Glutamatergic neuron (in vitro differentiated cells): ENCODE results near the gene MED12. TPM values are rescaled to one million over a fixed set of nuclear protein-coding genes. Genes with fewer than 3 reads are reported as not detected.

Experiments
- DNase-seq: peaks from one replicate; pipeline ENCODE4 v3.0.0; 2022
- H3K27ac Mint-ChIP-seq: one replicate; pipeline ENCODE4 v1.8.0; 2020; ENCODE audit warnings: mild to moderate bottlenecking, mixed read lengths, inconsistent platforms; ENCODE audit not compliant: unreplicated experiment
- H3K27me3 Mint-ChIP-seq: one replicate; pipeline ENCODE4 v1.8.0; 2020; ENCODE audit warnings: mild to moderate bottlenecking, moderate library complexity, mixed read lengths, inconsistent platforms; ENCODE audit not compliant: unreplicated experiment
- H3K36me3 Mint-ChIP-seq: one replicate; pipeline ENCODE4 v1.8.0; 2020; ENCODE audit warnings: mild to moderate bottlenecking, mixed read lengths, inconsistent platforms; ENCODE audit not compliant: unreplicated experiment
- H3K4me1 Mint-ChIP-seq: one replicate; pipeline ENCODE4 v1.8.0; 2020; ENCODE audit warnings: mild to moderate bottlenecking, low read depth, mixed read lengths, inconsistent platforms; ENCODE audit not compliant: unreplicated experiment
- H3K4me3 Mint-ChIP-seq: one replicate; pipeline ENCODE4 v1.8.0; 2020; ENCODE audit warnings: mild to moderate bottlenecking, mixed read lengths, inconsistent platforms; ENCODE audit not compliant: unreplicated experiment
- H3K9me3 Mint-ChIP-seq: one replicate; pipeline ENCODE4 v1.8.0; 2020; ENCODE audit warnings: mild to moderate bottlenecking, moderate library complexity, mixed read lengths, inconsistent platforms; ENCODE audit not compliant: unreplicated experiment
- CTCF ChIP-seq: fragments of 200-600 bp; sonication (generic); IDR thresholded peaks from one replicate; pipeline ENCODE4 v1.5.0; 2021; ENCODE audit not compliant: partially characterized antibody, unreplicated experiment
- total RNA-seq: library from RNA; stranded (reverse); fragmentation: NEBNext Ultra II Directional; extraction: Animal tissue kit (Norgen Biotek cat#: 25700); gene quantifications from one replicate; pipeline ENCODE4 v1.2.1, GENCODE V29; 2021; ENCODE audit not compliant: unreplicated experiment

Gene MED12
- total RNA-seq, 1 donor from 2014 or later = 87.4 TPM

- Mint-ChIP-seq H3K27ac (no peak overlapping the region), H3K27me3 (no peaks in the 10 kb centered on the region), H3K9me3 (no peaks in the 10 kb centered on the region), H3K4me3 (no peak overlapping the region), H3K4me1 (peaks cover 2% of the 10 kb centered on the region), H3K36me3 (no peaks in the 10 kb centered on the region)
- no peak for TF ChIP-seq CTCF
- DNase-seq = no peak
These were observed 64.9 kb downstream of the MED12 start for GRCh38 chrX:71183341-71183740.

- H3K27me3 Mint-ChIP-seq = no peaks in the 10 kb centered on the region
- TF ChIP-seq CTCF = no peak
- no peak overlapping the region for H3K4me3 Mint-ChIP-seq
- no peaks in the 10 kb centered on the region for H3K36me3 Mint-ChIP-seq
- DNase-seq = no peak
- peaks cover 2% of the 10 kb centered on the region for H3K4me1 Mint-ChIP-seq
- H3K9me3 Mint-ChIP-seq = no peaks in the 10 kb centered on the region
- no peak overlapping the region for H3K27ac Mint-ChIP-seq
These were observed 65.7 kb downstream of the MED12 start for GRCh38 chrX:71184092-71184491.

GRCh38 chrX:71184803-71185495 is 66.6 kb downstream of the MED12 start:
- DNase-seq = no peak
- peaks cover 2% of the 10 kb centered on the region for H3K4me1 Mint-ChIP-seq
- TF ChIP-seq CTCF = no peak
- no peak overlapping the region for H3K4me3 Mint-ChIP-seq
- no peaks in the 10 kb centered on the region for H3K36me3 Mint-ChIP-seq
- H3K27me3 Mint-ChIP-seq = no peaks in the 10 kb centered on the region
- no peaks in the 10 kb centered on the region for H3K9me3 Mint-ChIP-seq
- peak overlapping the region; percentile 33 for H3K27ac Mint-ChIP-seq

GRCh38 chrX:71191248-71191647 is 72.9 kb downstream of the MED12 start:
- Mint-ChIP-seq H3K36me3 (no peaks in the 10 kb centered on the region), H3K4me1 (no peaks in the 10 kb centered on the region), H3K27me3 (no peaks in the 10 kb centered on the region), H3K27ac (no peak overlapping the region), H3K9me3 (no peaks in the 10 kb centered on the region), H3K4me3 (no peak overlapping the region)
- no peak for DNase-seq
- TF ChIP-seq CTCF = no peak

Other genes with a start within 250 kb of the MED12 start
- gene TEX11, start 209.9 kb upstream of the MED12 start, total RNA-seq = not detected
- gene SLC7A3, start 187.5 kb upstream of the MED12 start, total RNA-seq = 13.3 TPM
- gene SNX12, start 50.3 kb upstream of the MED12 start, total RNA-seq = 86.5 TPM
- 20.2 TPM for gene FOXO4, start 22.7 kb upstream of the MED12 start, total RNA-seq
- gene CXorf65, start 11.9 kb upstream of the MED12 start, total RNA-seq = not detected
- not detected for gene IL2RG, start 7.0 kb upstream of the MED12 start, total RNA-seq
- 3.1 TPM for gene NLGN3, start 26.2 kb downstream of the MED12 start, total RNA-seq
- gene GJB1, start 104.6 kb downstream of the MED12 start, total RNA-seq = not detected
- gene ZMYM3, start 135.5 kb downstream of the MED12 start, total RNA-seq = 44.2 TPM
- 696 TPM for gene NONO, start 165.0 kb downstream of the MED12 start, total RNA-seq
- 7.8 TPM for gene ITGB1BP2, start 183.2 kb downstream of the MED12 start, total RNA-seq
- 42.1 TPM for gene TAF1, start 247.8 kb downstream of the MED12 start, total RNA-seq